ENCODE measurements around the gene ABCC10. TPM values are rescaled to one million over a fixed set of nuclear protein-coding genes. Genes with fewer than 3 reads are reported as not detected.

The ABCC10 gene
- polyA plus RNA-seq, 3 donors, result 7.6 to 32.8 (median 10.2) TPM

GRCh38 chr6:43434943-43435342, 7.6 kb downstream of the ABCC10 start:
- H3K4me2 ChIP-seq (replicated peaks; ENCODE audit: extremely low read depth, low read length, poor library complexity, severe bottlenecking), result no peak overlapping the region
- WGBS (ENCODE audit: insufficient coverage), result 90% methylated on average over 2 of the region's 4 CpGs
- no peak overlapping the region for H2AFZ ChIP-seq (ENCODE audit: insufficient read depth, low read depth, low read length, poor library complexity, severe bottlenecking)
- intact Hi-C loops (cut with micrococcal nuclease), result no loop called here
- H3K27ac ChIP-seq (ENCODE audit: low read depth in 1 of 2, low read length in 2 of 2), result no peak overlapping the region
- Mint-ChIP-seq H3K9me3 (no peaks in the 10 kb centered on the region), H3K27ac (no peak overlapping the region), H3K27me3 (ENCODE audit: low read depth in 3 of 3) (peaks cover 0 to 2% (median 0%) of the 10 kb centered on the region in 3 donors), H3K36me3 (peaks cover 42 to 82% of the 10 kb centered on the region in 2 donors), H3K4me1 (peaks cover 3% of the 10 kb centered on the region), H3K4me3 (no peak overlapping the region)
- peaks cover 61 to 92% of the 10 kb centered on the region in 2 donors for H3K36me3 ChIP-seq (replicated peaks in 1 of 2; ENCODE audit: control insufficient read depth in 1 of 2, insufficient read depth in 2 of 2, low read length in 2 of 2)
- TF ChIP-seq CTCF (IDR thresholded peaks at IDR 0.05), result no peak
- peaks cover 13% of the 10 kb centered on the region for H4K20me1 ChIP-seq (ENCODE audit: insufficient read depth, low read length)
- peaks cover 1% of the 10 kb centered on the region for H3K79me2 ChIP-seq (ENCODE audit: insufficient read depth, low read length)
- no peaks in the 10 kb centered on the region for H3K9me3 ChIP-seq (replicated peaks in 1 of 2; ENCODE audit: control insufficient read depth in 1 of 2, insufficient read depth in 1 of 2, low read length in 2 of 2)
- no peaks in the 10 kb centered on the region for H3K27me3 ChIP-seq (ENCODE audit: control insufficient read depth in 2 of 2, insufficient read depth in 2 of 2, low read length in 2 of 2)
- no peak for DNase-seq
- H3K4me3 ChIP-seq (replicated peaks in 1 of 3; ENCODE audit: low read depth in 2 of 3, low read length in 3 of 3), result no peak overlapping the region
- no peak overlapping the region for H3K9ac ChIP-seq (ENCODE audit: insufficient read depth, low read length, poor library complexity, severe bottlenecking)
- no peaks in the 10 kb centered on the region for H3K4me1 ChIP-seq (ENCODE audit: control insufficient read depth in 1 of 2, insufficient read depth in 2 of 2, low read length in 2 of 2)

DNA sequence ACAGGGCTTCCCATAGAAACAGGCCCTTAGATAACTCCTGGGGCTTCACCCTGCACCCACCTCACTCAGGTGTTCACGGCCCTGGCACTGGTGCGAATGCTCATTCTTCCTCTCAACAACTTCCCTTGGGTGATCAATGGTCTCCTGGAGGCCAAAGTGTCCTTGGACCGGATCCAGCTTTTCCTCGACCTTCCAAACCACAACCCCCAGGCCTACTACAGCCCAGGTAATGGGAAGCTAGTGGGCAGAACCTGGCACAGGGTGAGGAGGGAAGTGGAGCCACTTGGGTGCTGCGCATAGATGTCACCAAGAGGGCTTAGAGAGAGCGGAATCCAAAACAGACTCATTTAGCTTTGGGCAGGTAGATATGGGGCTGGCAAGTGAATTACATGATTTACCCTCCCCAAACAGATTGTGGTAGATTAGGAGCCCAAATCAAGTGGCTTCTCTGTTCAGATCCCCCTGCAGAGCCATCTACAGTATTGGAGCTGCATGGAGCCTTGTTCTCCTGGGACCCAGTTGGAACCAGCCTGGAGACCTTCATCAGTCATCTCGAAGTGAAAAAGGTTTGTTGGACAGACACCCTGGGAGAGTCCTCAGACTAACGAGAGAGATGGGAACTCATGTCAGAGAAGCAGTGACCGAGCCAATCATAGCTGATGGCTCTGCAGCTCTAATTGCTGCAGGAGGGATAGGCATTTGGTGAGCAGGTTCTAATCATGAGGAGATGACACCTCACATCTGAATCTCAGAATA, 8.5 kb downstream of the ABCC10 start:
- intact Hi-C loops (cut with micrococcal nuclease), result no loop called here
- TF ChIP-seq CTCF (IDR thresholded peaks at IDR 0.05), result no peak
- Histone ChIP-seq H3K36me3 (replicated peaks in 1 of 2; ENCODE audit: control insufficient read depth in 1 of 2, insufficient read depth in 2 of 2, low read length in 2 of 2) (peaks cover 66 to 97% of the 10 kb centered on the region in 2 donors), H3K4me3 (replicated peaks in 1 of 3; ENCODE audit: low read depth in 2 of 3, low read length in 3 of 3) (no peak overlapping the region), H3K9ac (ENCODE audit: insufficient read depth, low read length, poor library complexity, severe bottlenecking) (no peak overlapping the region), H3K4me2 (replicated peaks; ENCODE audit: extremely low read depth, low read length, poor library complexity, severe bottlenecking) (no peak overlapping the region), H3K79me2 (ENCODE audit: insufficient read depth, low read length) (no peaks in the 10 kb centered on the region), H3K27me3 (ENCODE audit: control insufficient read depth in 2 of 2, insufficient read depth in 2 of 2, low read length in 2 of 2) (no peaks in the 10 kb centered on the region), H3K4me1 (ENCODE audit: control insufficient read depth in 1 of 2, insufficient read depth in 2 of 2, low read length in 2 of 2) (no peaks in the 10 kb centered on the region), H4K20me1 (ENCODE audit: insufficient read depth, low read length) (peaks cover 13% of the 10 kb centered on the region), H2AFZ (ENCODE audit: insufficient read depth, low read depth, low read length, poor library complexity, severe bottlenecking) (no peak overlapping the region), H3K27ac (ENCODE audit: low read depth in 1 of 2, low read length in 2 of 2) (no peak overlapping the region), H3K9me3 (replicated peaks in 1 of 2; ENCODE audit: control insufficient read depth in 1 of 2, insufficient read depth in 1 of 2, low read length in 2 of 2) (no peaks in the 10 kb centered on the region)
- peaks cover 0 to 2% (median 0%) of the 10 kb centered on the region in 3 donors for H3K27me3 Mint-ChIP-seq (ENCODE audit: low read depth in 3 of 3)
- no peaks in the 10 kb centered on the region for H3K9me3 Mint-ChIP-seq
- no peak overlapping the region for H3K27ac Mint-ChIP-seq
- DNase-seq, result no peak
- H3K4me3 Mint-ChIP-seq, result no peak overlapping the region
- H3K36me3 Mint-ChIP-seq, result peaks cover 46 to 85% of the 10 kb centered on the region in 2 donors
- H3K4me1 Mint-ChIP-seq, result peaks cover 3% of the 10 kb centered on the region
- WGBS (ENCODE audit: insufficient coverage), result 96% methylated on average over 4 of the region's 9 CpGs
